ENCODE data around the gene ZNF207. TPM values are rescaled to one million over a fixed set of nuclear protein-coding genes. Genes with fewer than 3 reads are reported as not detected.

ZNF207 gene
- total and polyA plus RNA-seq, 2 of the 8 experiments (the other 6 are each of a cell fraction or from before 2014, with no cell fraction given), result 268 to 286 TPM

- TF ChIP-seq CHD7 (IDR thresholded peaks at IDR 0.05; ENCODE audit: insufficient replicate concordance, low read length) (no peak), SIN3A (conservative IDR thresholded peaks at IDR 0.05 in 1 of 2, IDR thresholded peaks at IDR 0.05 in 1 of 2; ENCODE audit: low read depth in 1 of 2, low read length in 2 of 2) (no peak), CBX5 (IDR thresholded peaks at IDR 0.05; ENCODE audit: low read depth, low read length) (no peak), CBX8 (IDR thresholded peaks at IDR 0.05; ENCODE audit: borderline replicate concordance, low read depth, low read length) (no peak), TCF12 (IDR thresholded peaks at IDR 0.05; ENCODE audit: low read depth, low read length) (no peak)
These were observed 26.0 kb upstream of the ZNF207 start (continued) for GRCh38 chr17:32323811-32324491.
